Esophagus squamous epithelium (tissue), 4 donors: ENCODE data around the gene MIA2.

Experiments
- CTCF ChIP-seq, 6 experiments: fragments of 450-650 bp in 4 of 6; fragments of 200-600 bp in 2 of 6; sonication (generic) in 2 of 6; IDR thresholded peaks; one replicate each; pipeline ENCODE4 v1.5.1; 2016 to 2019; ENCODE audit warnings: antibody characterized with exemption in 6 of 6, mild to moderate bottlenecking in 4 of 6, moderate library complexity in 4 of 6
- POLR2A ChIP-seq, 4 donors: fragments of 450-650 bp; IDR thresholded peaks; one replicate each; pipeline ENCODE4 v1.6.1; 2017; ENCODE audit warnings: antibody characterized with exemption in 4 of 4, mild to moderate bottlenecking in 4 of 4, moderate library complexity in 3 of 4

- TF ChIP-seq CTCF (IDR thresholded peaks at IDR 0.05) = no peak
- TF ChIP-seq POLR2A (IDR thresholded peaks at IDR 0.05) = no peak
Observed at GRCh38 chr14:39324097-39324496, 90.4 kb downstream of the MIA2 start.
